ENCODE measurements around the gene GOLGA8M. TPM values are rescaled to one million over a fixed set of nuclear protein-coding genes. Genes with fewer than 3 reads are reported as not detected.
"Not testable (repeated sequence)": the region's sequence is repeated elsewhere in the genome, so short reads cannot be mapped to it uniquely, and the experiment has no call there.

The GOLGA8M gene
- total RNA-seq, 1 experiment from 2014 or later = not detected

DNA sequence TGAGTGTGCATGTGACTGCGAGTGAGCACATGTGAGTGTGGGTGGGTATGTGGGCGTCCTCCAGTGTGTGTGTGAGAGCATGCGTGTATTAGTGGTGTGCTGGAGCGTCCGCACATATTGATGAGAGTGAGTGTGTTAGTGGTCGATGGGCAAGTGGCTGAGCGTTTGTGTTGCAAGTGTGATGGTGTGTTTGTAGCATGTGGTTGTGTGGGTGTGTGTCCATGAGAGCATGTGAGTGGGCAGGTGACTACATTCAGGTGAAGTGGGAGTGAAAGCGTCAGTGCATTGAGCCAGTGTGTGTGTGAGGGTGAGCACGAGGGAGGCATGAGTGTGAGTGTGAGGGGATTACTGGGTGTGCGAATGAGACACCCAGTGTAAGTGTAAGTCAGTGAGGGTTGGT is 59.7 kb downstream of the GOLGA8M start:
- not testable (repeated sequence) for H3K4me1 ChIP-seq (ENCODE audit: low read length); H4K20me1 ChIP-seq (ENCODE audit: insufficient read depth, low read depth, low read length); H3K4me2 ChIP-seq (ENCODE audit: low read depth, low read length, poor library complexity, severe bottlenecking); H3K9me2 ChIP-seq (replicated peaks; ENCODE audit: insufficient read depth, low read length); H3K27ac ChIP-seq (ENCODE audit: low read length); H3K9ac ChIP-seq (ENCODE audit: low read length); H3K27me3 ChIP-seq (ENCODE audit: low read length); H3K9me3 ChIP-seq (ENCODE audit: low read length); DNase-seq; H3K36me3 ChIP-seq (ENCODE audit: insufficient read depth, low read length); H2AFZ ChIP-seq (ENCODE audit: low read length); H3K79me2 ChIP-seq (ENCODE audit: low read length); H3K4me3 ChIP-seq (ENCODE audit: low read length)

Small RNA genes lying within 50 kb of the gene (small RNA-seq; reads per million reads assigned to genes)
- gene RN7SL719P = not detected

Other genes starting within 250 kb of the GOLGA8M start
- not detected in 2 replicates for gene GOLGA8G, start 179.4 kb downstream of the GOLGA8M start, total RNA-seq (2014; rRNA removed; shearing (Covaris generic); ENCODE audit: low replicate concordance)
- gene GOLGA6L25, start 158.9 kb downstream of the GOLGA8M start, total RNA-seq (2014; rRNA removed; shearing (Covaris generic); ENCODE audit: low replicate concordance) = not detected in 2 replicates
- not detected in 2 replicates for gene GOLGA6L7, start 136.2 kb upstream of the GOLGA8M start, total RNA-seq (2014; rRNA removed; shearing (Covaris generic); ENCODE audit: low replicate concordance)
- gene APBA2, start 173.6 kb upstream of the GOLGA8M start, total RNA-seq (2014; rRNA removed; shearing (Covaris generic); ENCODE audit: low replicate concordance) = not detected in 2 replicates

All from Karpas-422 (cell line).